ENCODE data around the gene LRRC23.

DNA sequence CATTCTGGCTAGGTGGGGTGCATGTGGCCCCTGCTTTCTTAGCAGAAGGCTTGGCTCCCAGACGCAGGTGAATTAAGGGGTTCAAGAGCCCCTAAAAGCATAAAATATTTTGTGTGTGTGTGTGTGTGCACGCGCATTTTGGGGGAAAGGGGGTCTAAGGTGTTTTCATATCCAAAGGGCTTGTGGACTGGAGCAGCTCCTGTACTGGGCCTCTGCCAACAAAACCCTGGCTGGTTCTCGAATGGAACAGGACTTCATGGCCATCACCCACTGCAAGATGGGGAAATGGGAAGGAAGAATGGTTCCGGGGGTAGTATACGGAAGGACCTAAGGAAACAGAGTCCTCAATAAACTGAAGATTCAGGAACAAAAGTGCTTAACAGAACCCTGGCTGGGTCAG, 19.2 kb downstream of the LRRC23 start:
- TF ChIP-seq CEBPB (IDR thresholded peaks at IDR 0.05) (no peak), HDAC2 (IDR thresholded peaks at IDR 0.05) (no peak), ZNF302 (CRISPR knock-in tag; IDR thresholded peaks at IDR 0.05) (no peak), ZFP36 (IDR thresholded peaks at IDR 0.05; ENCODE audit: borderline replicate concordance, partially characterized antibody) (no peak), FOSL2 (IDR thresholded peaks at IDR 0.05) (no peak), FOSL2 (CRISPR knock-in tag; IDR thresholded peaks at IDR 0.05) (no peak), EP300 (IDR thresholded peaks at IDR 0.05) (no peak), JUNB (IDR thresholded peaks at IDR 0.05) (no peak), SMC3 (IDR thresholded peaks at IDR 0.05) (no peak), RFX5 (IDR thresholded peaks at IDR 0.05) (no peak)
- TF ChIP-seq, protein P1, sequence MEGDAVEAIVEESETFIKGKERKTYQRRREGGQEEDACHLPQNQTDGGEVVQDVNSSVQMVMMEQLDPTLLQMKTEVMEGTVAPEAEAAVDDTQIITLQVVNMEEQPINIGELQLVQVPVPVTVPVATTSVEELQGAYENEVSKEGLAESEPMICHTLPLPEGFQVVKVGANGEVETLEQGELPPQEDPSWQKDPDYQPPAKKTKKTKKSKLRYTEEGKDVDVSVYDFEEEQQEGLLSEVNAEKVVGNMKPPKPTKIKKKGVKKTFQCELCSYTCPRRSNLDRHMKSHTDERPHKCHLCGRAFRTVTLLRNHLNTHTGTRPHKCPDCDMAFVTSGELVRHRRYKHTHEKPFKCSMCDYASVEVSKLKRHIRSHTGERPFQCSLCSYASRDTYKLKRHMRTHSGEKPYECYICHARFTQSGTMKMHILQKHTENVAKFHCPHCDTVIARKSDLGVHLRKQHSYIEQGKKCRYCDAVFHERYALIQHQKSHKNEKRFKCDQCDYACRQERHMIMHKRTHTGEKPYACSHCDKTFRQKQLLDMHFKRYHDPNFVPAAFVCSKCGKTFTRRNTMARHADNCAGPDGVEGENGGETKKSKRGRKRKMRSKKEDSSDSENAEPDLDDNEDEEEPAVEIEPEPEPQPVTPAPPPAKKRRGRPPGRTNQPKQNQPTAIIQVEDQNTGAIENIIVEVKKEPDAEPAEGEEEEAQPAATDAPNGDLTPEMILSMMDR (IDR thresholded peaks at IDR 0.05) = no peak
- TF ChIP-seq, protein P2, sequence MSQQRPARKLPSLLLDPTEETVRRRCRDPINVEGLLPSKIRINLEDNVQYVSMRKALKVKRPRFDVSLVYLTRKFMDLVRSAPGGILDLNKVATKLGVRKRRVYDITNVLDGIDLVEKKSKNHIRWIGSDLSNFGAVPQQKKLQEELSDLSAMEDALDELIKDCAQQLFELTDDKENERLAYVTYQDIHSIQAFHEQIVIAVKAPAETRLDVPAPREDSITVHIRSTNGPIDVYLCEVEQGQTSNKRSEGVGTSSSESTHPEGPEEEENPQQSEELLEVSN (IDR thresholded peaks at IDR 0.05; ENCODE audit: borderline replicate concordance, low read depth) = no peak
- TF ChIP-seq, protein P3, sequence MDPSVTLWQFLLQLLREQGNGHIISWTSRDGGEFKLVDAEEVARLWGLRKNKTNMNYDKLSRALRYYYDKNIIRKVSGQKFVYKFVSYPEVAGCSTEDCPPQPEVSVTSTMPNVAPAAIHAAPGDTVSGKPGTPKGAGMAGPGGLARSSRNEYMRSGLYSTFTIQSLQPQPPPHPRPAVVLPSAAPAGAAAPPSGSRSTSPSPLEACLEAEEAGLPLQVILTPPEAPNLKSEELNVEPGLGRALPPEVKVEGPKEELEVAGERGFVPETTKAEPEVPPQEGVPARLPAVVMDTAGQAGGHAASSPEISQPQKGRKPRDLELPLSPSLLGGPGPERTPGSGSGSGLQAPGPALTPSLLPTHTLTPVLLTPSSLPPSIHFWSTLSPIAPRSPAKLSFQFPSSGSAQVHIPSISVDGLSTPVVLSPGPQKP (IDR thresholded peaks at IDR 0.05; ENCODE audit: low read depth, low read length) = no peak
- TF ChIP-seq, protein P4, sequence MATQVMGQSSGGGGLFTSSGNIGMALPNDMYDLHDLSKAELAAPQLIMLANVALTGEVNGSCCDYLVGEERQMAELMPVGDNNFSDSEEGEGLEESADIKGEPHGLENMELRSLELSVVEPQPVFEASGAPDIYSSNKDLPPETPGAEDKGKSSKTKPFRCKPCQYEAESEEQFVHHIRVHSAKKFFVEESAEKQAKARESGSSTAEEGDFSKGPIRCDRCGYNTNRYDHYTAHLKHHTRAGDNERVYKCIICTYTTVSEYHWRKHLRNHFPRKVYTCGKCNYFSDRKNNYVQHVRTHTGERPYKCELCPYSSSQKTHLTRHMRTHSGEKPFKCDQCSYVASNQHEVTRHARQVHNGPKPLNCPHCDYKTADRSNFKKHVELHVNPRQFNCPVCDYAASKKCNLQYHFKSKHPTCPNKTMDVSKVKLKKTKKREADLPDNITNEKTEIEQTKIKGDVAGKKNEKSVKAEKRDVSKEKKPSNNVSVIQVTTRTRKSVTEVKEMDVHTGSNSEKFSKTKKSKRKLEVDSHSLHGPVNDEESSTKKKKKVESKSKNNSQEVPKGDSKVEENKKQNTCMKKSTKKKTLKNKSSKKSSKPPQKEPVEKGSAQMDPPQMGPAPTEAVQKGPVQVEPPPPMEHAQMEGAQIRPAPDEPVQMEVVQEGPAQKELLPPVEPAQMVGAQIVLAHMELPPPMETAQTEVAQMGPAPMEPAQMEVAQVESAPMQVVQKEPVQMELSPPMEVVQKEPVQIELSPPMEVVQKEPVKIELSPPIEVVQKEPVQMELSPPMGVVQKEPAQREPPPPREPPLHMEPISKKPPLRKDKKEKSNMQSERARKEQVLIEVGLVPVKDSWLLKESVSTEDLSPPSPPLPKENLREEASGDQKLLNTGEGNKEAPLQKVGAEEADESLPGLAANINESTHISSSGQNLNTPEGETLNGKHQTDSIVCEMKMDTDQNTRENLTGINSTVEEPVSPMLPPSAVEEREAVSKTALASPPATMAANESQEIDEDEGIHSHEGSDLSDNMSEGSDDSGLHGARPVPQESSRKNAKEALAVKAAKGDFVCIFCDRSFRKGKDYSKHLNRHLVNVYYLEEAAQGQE (IDR thresholded peaks at IDR 0.05) = no peak
- TF ChIP-seq, protein P5, sequence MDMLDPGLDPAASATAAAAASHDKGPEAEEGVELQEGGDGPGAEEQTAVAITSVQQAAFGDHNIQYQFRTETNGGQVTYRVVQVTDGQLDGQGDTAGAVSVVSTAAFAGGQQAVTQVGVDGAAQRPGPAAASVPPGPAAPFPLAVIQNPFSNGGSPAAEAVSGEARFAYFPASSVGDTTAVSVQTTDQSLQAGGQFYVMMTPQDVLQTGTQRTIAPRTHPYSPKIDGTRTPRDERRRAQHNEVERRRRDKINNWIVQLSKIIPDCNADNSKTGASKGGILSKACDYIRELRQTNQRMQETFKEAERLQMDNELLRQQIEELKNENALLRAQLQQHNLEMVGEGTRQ (IDR thresholded peaks at IDR 0.05) = no peak

Data from A549 (cell line).